ENCODE measurements around the gene CERS1. TPM values are rescaled to one million over a fixed set of nuclear protein-coding genes. Genes with fewer than 3 reads are reported as not detected.
"Not testable (repeated sequence)": the region's sequence is repeated elsewhere in the genome, so short reads cannot be mapped to it uniquely, and the experiment has no call there.

The CERS1 gene
- total RNA-seq, 2 experiments from 2014 or later = not detected

GRCh38 chr19:18910801-18911436 is 15.0 kb upstream of the CERS1 start:
- Mint-ChIP-seq H3K27ac (no peak overlapping the region), H3K4me3 (no peak overlapping the region), H3K27me3 (no peaks in the 10 kb centered on the region), H3K36me3 (ENCODE audit: low read depth) (peaks cover 22% of the 10 kb centered on the region), H3K4me1 (peaks cover 6% of the 10 kb centered on the region), H3K9me3 (no peaks in the 10 kb centered on the region)
- CTCF ChIA-PET = no interaction called here
- no peak for DNase-seq
- POLR2A ChIA-PET = no interaction called here

- DNase-seq = no peak
- no peak overlapping the region for H3K27ac Mint-ChIP-seq
- ChIA-PET POLR2A (no interaction called here), CTCF (no interaction called here)
- H3K9me3 Mint-ChIP-seq = no peaks in the 10 kb centered on the region
- H3K4me1 Mint-ChIP-seq = peaks cover under 1% of the 10 kb centered on the region
- no peak overlapping the region for H3K4me3 Mint-ChIP-seq
- no peaks in the 10 kb centered on the region for H3K27me3 Mint-ChIP-seq
- H3K36me3 Mint-ChIP-seq (ENCODE audit: low read depth) = peaks cover 21% of the 10 kb centered on the region
Observed at GRCh38 chr19:18910010-18910409, 14.1 kb upstream of the CERS1 start.

GRCh38 chr19:18908917-18909619 is 13.1 kb upstream of the CERS1 start:
- no peak for DNase-seq
- POLR2A ChIA-PET = no interaction called here

GRCh38 chr19:18906605-18907519 is 10.9 kb upstream of the CERS1 start:
- H3K4me1 Mint-ChIP-seq = no peaks in the 10 kb centered on the region
- H3K27me3 Mint-ChIP-seq = no peaks in the 10 kb centered on the region
- H3K36me3 Mint-ChIP-seq (ENCODE audit: low read depth) = peaks cover 9% of the 10 kb centered on the region
- no peak overlapping the region for H3K4me3 Mint-ChIP-seq
- POLR2A ChIA-PET = no interaction called here
- CTCF ChIA-PET = no interaction called here
- H3K9me3 Mint-ChIP-seq = no peaks in the 10 kb centered on the region
- DNase-seq = no peak
- H3K27ac Mint-ChIP-seq = no peak overlapping the region

More at GRCh38 chr19:18908917-18909619, 13.1 kb upstream of the CERS1 start:
- H3K36me3 Mint-ChIP-seq (ENCODE audit: low read depth) = peaks cover 20% of the 10 kb centered on the region
- H3K4me3 Mint-ChIP-seq = no peak overlapping the region
- H3K27ac Mint-ChIP-seq = no peak overlapping the region
- CTCF ChIA-PET = interaction anchor here (0.6 kb wide), 2 partner anchors 270 to 510 kb away, joined by 3 read pairs; no protein-coding TSS in a partner anchor
- no peaks in the 10 kb centered on the region for H3K27me3 Mint-ChIP-seq
- H3K4me1 Mint-ChIP-seq = no peaks in the 10 kb centered on the region
- no peaks in the 10 kb centered on the region for H3K9me3 Mint-ChIP-seq

- POLR2A ChIA-PET = no interaction called here
- no peaks in the 10 kb centered on the region for H3K4me1 Mint-ChIP-seq
- H3K9me3 Mint-ChIP-seq = no peaks in the 10 kb centered on the region
- peaks cover 10% of the 10 kb centered on the region for H3K36me3 Mint-ChIP-seq (ENCODE audit: low read depth)
- no peak overlapping the region for H3K27ac Mint-ChIP-seq
- CTCF ChIA-PET = interaction anchor here (1.0 kb wide), 1 partner anchor 26 kb away, joined by 3 read pairs; no protein-coding TSS in a partner anchor
- no peaks in the 10 kb centered on the region for H3K27me3 Mint-ChIP-seq
- no peak for DNase-seq
- no peak overlapping the region for H3K4me3 Mint-ChIP-seq
Observed at GRCh38 chr19:18905513-18906236, 9.7 kb upstream of the CERS1 start.

- H3K4me1 Mint-ChIP-seq = no peaks in the 10 kb centered on the region
- DNase-seq = no peak
- no peaks in the 10 kb centered on the region for H3K9me3 Mint-ChIP-seq
- ChIA-PET POLR2A (no interaction called here), CTCF (interaction anchor here (1.0 kb wide), 1 partner anchor 25 kb away, joined by 3 read pairs; no protein-coding TSS in a partner anchor)
- no peak overlapping the region for H3K27ac Mint-ChIP-seq
- H3K27me3 Mint-ChIP-seq = no peaks in the 10 kb centered on the region
- no peak overlapping the region for H3K4me3 Mint-ChIP-seq
- H3K36me3 Mint-ChIP-seq (ENCODE audit: low read depth) = peaks cover 11% of the 10 kb centered on the region
Observed at GRCh38 chr19:18905058-18905456, 9.1 kb upstream of the CERS1 start.

GRCh38 chr19:18904334-18905057 is 8.5 kb upstream of the CERS1 start:
- DNase-seq = no peak
- no peak overlapping the region for H3K4me3 Mint-ChIP-seq
- ChIA-PET POLR2A (no interaction called here), CTCF (no interaction called here)
- no peaks in the 10 kb centered on the region for H3K27me3 Mint-ChIP-seq
- H3K36me3 Mint-ChIP-seq (ENCODE audit: low read depth) = peaks cover 11% of the 10 kb centered on the region
- H3K4me1 Mint-ChIP-seq = no peaks in the 10 kb centered on the region
- no peak overlapping the region for H3K27ac Mint-ChIP-seq
- H3K9me3 Mint-ChIP-seq = no peaks in the 10 kb centered on the region

- Mint-ChIP-seq H3K36me3 (ENCODE audit: low read depth) (peaks cover 9% of the 10 kb centered on the region), H3K27ac (no peak overlapping the region), H3K9me3 (no peaks in the 10 kb centered on the region), H3K4me3 (no peak overlapping the region), H3K27me3 (no peaks in the 10 kb centered on the region), H3K4me1 (no peaks in the 10 kb centered on the region)
- ChIA-PET POLR2A (no interaction called here), CTCF (interaction anchor here (0.5 kb wide), 1 partner anchor 581 kb away, joined by 5 read pairs; no protein-coding TSS in a partner anchor)
- DNase-seq = no peak
Observed at GRCh38 chr19:18903156-18904037, 7.4 kb upstream of the CERS1 start.

- H3K27ac Mint-ChIP-seq; H3K4me1 Mint-ChIP-seq; H3K9me3 Mint-ChIP-seq; DNase-seq; POLR2A ChIA-PET; H3K36me3 Mint-ChIP-seq (ENCODE audit: low read depth); CTCF ChIA-PET; H3K27me3 Mint-ChIP-seq; H3K4me3 Mint-ChIP-seq: not testable (repeated sequence)
Observed at GRCh38 chr19:18902519-18902918, 6.6 kb upstream of the CERS1 start.

- H3K27ac Mint-ChIP-seq = no peak overlapping the region
- no peaks in the 10 kb centered on the region for H3K9me3 Mint-ChIP-seq
- ChIA-PET CTCF (interaction anchor here (0.6 to 0.7 kb wide), 2 partner anchors 96 to 505 kb away, joined by 3 to 4 read pairs; no protein-coding TSS in a partner anchor), POLR2A (no interaction called here)
- H3K27me3 Mint-ChIP-seq = peaks cover 12% of the 10 kb centered on the region
- no peak for DNase-seq
- peaks cover under 1% of the 10 kb centered on the region for H3K4me1 Mint-ChIP-seq
- H3K4me3 Mint-ChIP-seq = no peak overlapping the region
- peaks cover 9% of the 10 kb centered on the region for H3K36me3 Mint-ChIP-seq (ENCODE audit: low read depth)
Observed at GRCh38 chr19:18901491-18901890, 5.5 kb upstream of the CERS1 start.

- Mint-ChIP-seq H3K4me1 (peaks cover 2% of the 10 kb centered on the region), H3K36me3 (ENCODE audit: low read depth) (peaks cover 9% of the 10 kb centered on the region), H3K4me3 (no peak overlapping the region), H3K9me3 (no peaks in the 10 kb centered on the region), H3K27ac (no peak overlapping the region), H3K27me3 (peaks cover 14% of the 10 kb centered on the region)
- POLR2A ChIA-PET = no interaction called here
- CTCF ChIA-PET = no interaction called here
- DNase-seq = no peak
Observed at GRCh38 chr19:18900700-18901481, 4.9 kb upstream of the CERS1 start.

All from activated CD4-positive, alpha-beta T cell treated with anti-CD3 and anti-CD28 coated beads, Interleukin-2, amount 10 ng/mL, durations not matched to agents 7 days and 5 days (primary cell).